ENCODE measurements around the gene KPTN. TPM values are rescaled to one million over a fixed set of nuclear protein-coding genes. Genes with fewer than 3 reads are reported as not detected.

Gene KPTN
- total RNA-seq, 1 experiment from 2014 or later, result 8.0 TPM

DNA sequence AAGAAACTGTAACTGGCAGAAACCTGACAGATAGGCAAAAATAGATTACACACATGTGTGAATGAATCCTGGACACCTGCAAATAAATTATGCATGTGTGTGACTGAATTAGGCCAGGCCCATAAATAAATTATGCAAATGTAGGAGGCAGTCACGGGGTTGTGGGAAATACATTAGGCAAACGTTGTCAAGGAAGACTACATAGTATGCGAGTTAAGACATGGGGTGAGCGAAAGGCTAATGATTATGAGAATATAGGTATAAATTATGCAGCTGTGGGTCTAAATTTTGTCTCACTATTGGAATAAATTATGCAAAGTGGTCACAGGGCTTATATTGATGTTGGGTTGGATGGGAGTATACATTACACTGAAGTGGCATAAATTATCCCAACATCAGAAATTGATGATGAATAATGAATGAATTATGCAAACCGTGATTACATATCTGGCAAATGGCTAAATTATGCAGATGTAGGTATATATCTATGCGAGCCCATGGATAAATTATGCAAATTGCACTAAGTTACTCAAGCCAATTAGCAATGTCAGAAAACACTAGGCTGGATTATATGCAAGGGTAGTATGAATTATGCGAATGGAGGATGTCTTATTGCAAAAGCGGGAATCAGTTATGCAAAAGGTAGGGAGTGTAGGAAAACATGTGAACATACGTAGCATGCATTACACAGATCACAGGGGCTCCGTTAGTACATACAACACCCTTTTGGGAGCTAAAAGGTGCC lies 19.2 kb downstream of the KPTN start:
- ChIA-PET CTCF (no interaction called here), POLR2A (ENCODE audit: unreplicated experiment) (no interaction called here)
- no peaks in the 10 kb centered on the region for H3F3A ChIP-seq (ENCODE audit: low read length, unreplicated experiment)
- H3K27ac ChIP-seq (ENCODE audit: low read length), result no peak overlapping the region
- H3K36me3 ChIP-seq (ENCODE audit: low read depth, low read length), result no peaks in the 10 kb centered on the region
- H3K27me3 ChIP-seq (ENCODE audit: low read length), result peaks cover 13% of the 10 kb centered on the region
- no peaks in the 10 kb centered on the region for H3K79me2 ChIP-seq (ENCODE audit: low read length)
- ATAC-seq (no peak), DNase-seq (no peak)
- no peak overlapping the region for H2AFZ ChIP-seq (ENCODE audit: low read length)
- H3K9me2 ChIP-seq (replicated peaks; ENCODE audit: low read length), result no peaks in the 10 kb centered on the region
- H3K9me3 ChIP-seq (ENCODE audit: low read length), result no peaks in the 10 kb centered on the region
- H3K4me1 ChIP-seq (ENCODE audit: insufficient read depth, low read length), result no peaks in the 10 kb centered on the region
- no peak overlapping the region for H3K4me2 ChIP-seq (ENCODE audit: low read length)
- BruUV-seq (replicated peaks), result no TSS peak
- TF ChIP-seq EZH2phosphoT487 (IDR thresholded peaks at IDR 0.05; ENCODE audit: borderline replicate concordance, low read length), result no peak
- TF ChIP-seq, protein P1, sequence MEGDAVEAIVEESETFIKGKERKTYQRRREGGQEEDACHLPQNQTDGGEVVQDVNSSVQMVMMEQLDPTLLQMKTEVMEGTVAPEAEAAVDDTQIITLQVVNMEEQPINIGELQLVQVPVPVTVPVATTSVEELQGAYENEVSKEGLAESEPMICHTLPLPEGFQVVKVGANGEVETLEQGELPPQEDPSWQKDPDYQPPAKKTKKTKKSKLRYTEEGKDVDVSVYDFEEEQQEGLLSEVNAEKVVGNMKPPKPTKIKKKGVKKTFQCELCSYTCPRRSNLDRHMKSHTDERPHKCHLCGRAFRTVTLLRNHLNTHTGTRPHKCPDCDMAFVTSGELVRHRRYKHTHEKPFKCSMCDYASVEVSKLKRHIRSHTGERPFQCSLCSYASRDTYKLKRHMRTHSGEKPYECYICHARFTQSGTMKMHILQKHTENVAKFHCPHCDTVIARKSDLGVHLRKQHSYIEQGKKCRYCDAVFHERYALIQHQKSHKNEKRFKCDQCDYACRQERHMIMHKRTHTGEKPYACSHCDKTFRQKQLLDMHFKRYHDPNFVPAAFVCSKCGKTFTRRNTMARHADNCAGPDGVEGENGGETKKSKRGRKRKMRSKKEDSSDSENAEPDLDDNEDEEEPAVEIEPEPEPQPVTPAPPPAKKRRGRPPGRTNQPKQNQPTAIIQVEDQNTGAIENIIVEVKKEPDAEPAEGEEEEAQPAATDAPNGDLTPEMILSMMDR (conservative IDR thresholded peaks at IDR 0.05; ENCODE audit: low read depth, low read length), result no peak
- no peak for TF ChIP-seq EZH2 (IDR thresholded peaks at IDR 0.05; ENCODE audit: low read length, unreplicated experiment)
- no peak overlapping the region for H3K9ac ChIP-seq (ENCODE audit: low read length)
- intact Hi-C loops (cut with micrococcal nuclease), result no loop called here
- H3K4me3 ChIP-seq (ENCODE audit: low read length), result no peak overlapping the region
- H4K20me1 ChIP-seq (ENCODE audit: low read length), result no peaks in the 10 kb centered on the region

DNA sequence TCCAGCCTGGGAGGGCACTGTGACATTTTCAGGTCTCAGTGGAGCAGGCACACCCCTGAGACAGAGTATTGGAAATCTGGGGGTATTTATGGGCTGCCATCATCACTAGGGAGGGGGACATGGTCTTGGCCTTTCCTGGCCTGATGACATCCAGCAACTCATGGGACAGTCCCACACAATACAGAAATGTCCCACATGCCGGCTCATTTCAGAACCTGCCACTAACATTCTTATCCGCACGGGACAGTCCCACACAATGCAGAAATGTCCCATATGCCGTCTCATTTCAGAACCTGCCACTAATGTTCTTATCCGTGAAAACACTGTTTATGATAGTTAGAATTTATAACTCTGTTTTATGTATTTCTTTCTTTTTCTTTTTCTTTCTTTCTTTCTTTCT lies 22.1 kb downstream of the KPTN start:
- H3K36me3 ChIP-seq (ENCODE audit: low read depth, low read length), result no peaks in the 10 kb centered on the region
- BruUV-seq (replicated peaks), result no TSS peak

DNA sequence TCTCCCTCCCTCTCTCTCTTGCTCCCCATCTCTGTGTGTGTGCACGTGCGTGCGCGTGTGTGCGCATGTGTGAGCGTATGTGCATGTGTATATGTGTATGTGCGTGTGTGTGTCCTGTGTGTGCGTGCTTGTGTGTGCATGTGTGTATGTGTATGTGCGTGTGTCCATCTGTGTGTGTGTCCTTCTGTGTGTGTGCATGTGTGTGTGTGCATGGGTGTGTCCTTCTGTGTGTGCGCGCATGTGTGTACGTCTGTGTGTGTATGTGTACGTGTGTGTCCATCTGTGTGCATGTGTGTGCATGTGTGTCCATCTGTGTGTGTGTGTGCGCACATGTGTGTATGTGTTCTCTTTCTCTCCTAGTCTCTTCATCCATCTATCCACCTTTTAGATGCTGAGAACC lies 24.5 kb downstream of the KPTN start:
- Histone ChIP-seq H3K4me1 (ENCODE audit: insufficient read depth, low read length) (no peaks in the 10 kb centered on the region), H2AFZ (ENCODE audit: low read length) (no peak overlapping the region), H4K20me1 (ENCODE audit: low read length) (no peaks in the 10 kb centered on the region), H3K4me2 (ENCODE audit: low read length) (no peak overlapping the region), H3K9me3 (ENCODE audit: low read length) (no peaks in the 10 kb centered on the region), H3K4me3 (ENCODE audit: low read length) (no peak overlapping the region), H3K36me3 (ENCODE audit: low read depth, low read length) (no peaks in the 10 kb centered on the region), H3F3A (ENCODE audit: low read length, unreplicated experiment) (no peaks in the 10 kb centered on the region), H3K9ac (ENCODE audit: low read length) (no peak overlapping the region), H3K27ac (ENCODE audit: low read length) (no peak overlapping the region), H3K79me2 (ENCODE audit: low read length) (no peaks in the 10 kb centered on the region), H3K9me2 (replicated peaks; ENCODE audit: low read length) (no peaks in the 10 kb centered on the region), H3K27me3 (ENCODE audit: low read length) (peaks cover 23% of the 10 kb centered on the region)
- CTCF ChIA-PET, result no interaction called here
- TF ChIP-seq, protein P1 (conservative IDR thresholded peaks at IDR 0.05; ENCODE audit: low read depth, low read length), result no peak
- no peak for TF ChIP-seq EZH2phosphoT487 (IDR thresholded peaks at IDR 0.05; ENCODE audit: borderline replicate concordance, low read length)
- TF ChIP-seq EZH2 (IDR thresholded peaks at IDR 0.05; ENCODE audit: low read length, unreplicated experiment), result no peak
- BruUV-seq (replicated peaks), result no TSS peak
- POLR2A ChIA-PET (ENCODE audit: unreplicated experiment), result no interaction called here
- intact Hi-C loops (cut with micrococcal nuclease), result no loop called here
- ATAC-seq (no peak), DNase-seq (no peak)

More for the DNA sequence above, 22.1 kb downstream of the KPTN start:
- intact Hi-C loops (cut with micrococcal nuclease), result no loop called here
- Histone ChIP-seq H2AFZ (ENCODE audit: low read length) (no peak overlapping the region), H3K4me3 (ENCODE audit: low read length) (no peak overlapping the region), H3K27me3 (ENCODE audit: low read length) (peaks cover 19% of the 10 kb centered on the region), H3K4me1 (ENCODE audit: insufficient read depth, low read length) (no peaks in the 10 kb centered on the region), H4K20me1 (ENCODE audit: low read length) (no peaks in the 10 kb centered on the region), H3F3A (ENCODE audit: low read length, unreplicated experiment) (no peaks in the 10 kb centered on the region), H3K4me2 (ENCODE audit: low read length) (no peak overlapping the region), H3K9me2 (replicated peaks; ENCODE audit: low read length) (no peaks in the 10 kb centered on the region), H3K9ac (ENCODE audit: low read length) (no peak overlapping the region), H3K9me3 (ENCODE audit: low read length) (no peaks in the 10 kb centered on the region), H3K27ac (ENCODE audit: low read length) (no peak overlapping the region), H3K79me2 (ENCODE audit: low read length) (no peaks in the 10 kb centered on the region)
- ChIA-PET POLR2A (ENCODE audit: unreplicated experiment) (no interaction called here), CTCF (no interaction called here)
- no peak for TF ChIP-seq EZH2 (IDR thresholded peaks at IDR 0.05; ENCODE audit: low read length, unreplicated experiment)
- TF ChIP-seq, protein P1 (conservative IDR thresholded peaks at IDR 0.05; ENCODE audit: low read depth, low read length), result no peak
- TF ChIP-seq EZH2phosphoT487 (IDR thresholded peaks at IDR 0.05; ENCODE audit: borderline replicate concordance, low read length), result no peak
- ATAC-seq (no peak), DNase-seq (no peak)

Measured in PC-3 (cell line).